H1 (cell line): ENCODE measurements around the gene OR14J1. TPM values are rescaled to one million over a fixed set of nuclear protein-coding genes. Genes with fewer than 3 reads are reported as not detected.

Source experiments
- ATF3 ChIP-seq: IDR thresholded peaks from 2 replicates; pipeline ENCODE4 v1.6.1; 2011; ENCODE audit warnings: low read depth, mild to moderate bottlenecking, low read length; ENCODE audit not compliant: insufficient read depth
- CHD2 ChIP-seq: IDR thresholded peaks from 2 replicates; pipeline ENCODE4 v1.6.1; 2012; ENCODE audit warnings: low read length, improper control_type of control experiment
- EGR1 ChIP-seq: IDR thresholded peaks from 2 replicates; pipeline ENCODE4 v1.6.1; 2011; ENCODE audit warnings: low read depth, low read length, borderline replicate concordance
- SAP30 ChIP-seq: fragments of 300-600 bp; sonication (generic); IDR thresholded peaks from 2 replicates; pipeline ENCODE4 v1.7.1; 2012; ENCODE audit warnings: low read length, moderate library complexity, mild to moderate bottlenecking, inconsistent platforms; ENCODE audit not compliant: insufficient read depth, insufficient replicate concordance
- polyA plus RNA-seq, 7 experiments: library from polyadenylated mRNA; depleted of rRNA in 3 of 7; stranded (reverse) in 5 of 7; unstranded in 2 of 7; fragments of >200 nt in 5 of 7; fragments of 200-250 nt in 2 of 7; gene quantifications; 1 replicate in 5 of 7; 2 replicates in 1 of 7; 4 replicates in 1 of 7; pipeline versions ENCODE4 v1.2.1 to v1.2.3, GENCODE V29; 2011 to 2013; ENCODE audit warnings: missing spikeins in 2 of 7, mixed read lengths in 2 of 7
- total RNA-seq: library from RNA; stranded (reverse); fragmentation: NEBNext Ultra II Directional; extraction: Animal tissue kit (Norgen Biotek cat#: 25700); gene quantifications from 2 replicates; pipeline ENCODE4 v1.2.1, GENCODE V29; 2021

OR14J1 gene
- total and polyA plus RNA-seq, 2 of the 8 experiments (the other 6 are each of a cell fraction or from before 2014, with no cell fraction given) = not detected

DNA sequence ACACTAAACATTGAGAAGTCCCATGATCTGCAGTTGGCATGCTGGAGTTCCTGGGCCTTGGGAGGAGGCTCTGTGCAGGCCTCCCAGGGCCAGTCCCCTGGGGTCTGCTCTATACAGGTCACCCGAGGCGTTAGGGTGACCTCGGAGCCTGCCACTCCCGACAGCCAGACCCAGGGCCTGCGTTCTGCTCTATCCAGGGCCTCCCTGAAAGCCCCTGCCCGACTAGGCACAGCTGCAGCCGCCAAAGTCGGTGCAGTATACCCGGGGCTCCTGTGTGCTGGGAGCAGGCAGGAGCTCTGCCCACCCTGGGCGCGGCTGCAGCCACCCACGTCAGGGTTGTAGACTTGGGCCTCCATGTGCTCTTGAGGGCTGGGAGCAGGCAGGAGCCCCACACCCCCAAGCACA, 6.3 kb upstream of the OR14J1 start (continued):
- TF ChIP-seq SAP30 (no peak), ATF3 (no peak), EGR1 (no peak), CHD2 (no peak)
